GM18867 (cell line): ENCODE results near the gene GP2.

Experiments
- ATAC-seq: cut with Tn5 transposase; IDR thresholded peaks from one replicate; pipeline ENCODE4 v1.9.1; 2021; ENCODE audit warnings: mild to moderate bottlenecking, moderate library complexity; ENCODE audit not compliant: unreplicated experiment

Gene GP2

GRCh38 chr16:20307791-20308190, 19.5 kb downstream of the GP2 start:
- ATAC-seq, result no peak

- ATAC-seq, result no peak
Observed at GRCh38 chr16:20307240-20307671, 20.1 kb downstream of the GP2 start.

- ATAC-seq, result no peak
Observed at GRCh38 chr16:20306401-20306800, 20.9 kb downstream of the GP2 start.

GRCh38 chr16:20303012-20303411, 24.3 kb downstream of the GP2 start:
- no peak for ATAC-seq

- ATAC-seq, result no peak
Observed at GRCh38 chr16:20302389-20302788, 24.9 kb downstream of the GP2 start.

GRCh38 chr16:20301840-20302239, 25.5 kb downstream of the GP2 start:
- ATAC-seq, result no peak

- ATAC-seq, result no peak
Observed at GRCh38 chr16:20300312-20301097, 26.8 kb downstream of the GP2 start.

GRCh38 chr16:20298452-20298851, 28.9 kb downstream of the GP2 start:
- ATAC-seq, result no peak

- ATAC-seq, result no peak
Observed at GRCh38 chr16:20291208-20292206, 35.8 kb downstream of the GP2 start.

- no peak for ATAC-seq
Observed at GRCh38 chr16:20289571-20289970, 37.7 kb downstream of the GP2 start.

GRCh38 chr16:20285993-20286499, 41.3 kb downstream of the GP2 start:
- ATAC-seq, result no peak

GRCh38 chr16:20280259-20280658, 47.1 kb downstream of the GP2 start:
- no peak for ATAC-seq

- no peak for ATAC-seq
Observed at GRCh38 chr16:20271893-20272292, 55.4 kb downstream of the GP2 start.

GRCh38 chr16:20268409-20268808, 58.9 kb downstream of the GP2 start:
- ATAC-seq, result no peak

GRCh38 chr16:20265019-20265418, 62.3 kb downstream of the GP2 start:
- no peak for ATAC-seq

- no peak for ATAC-seq
Observed at GRCh38 chr16:20263138-20263855, 64.0 kb downstream of the GP2 start.

GRCh38 chr16:20262248-20262647, 65.1 kb downstream of the GP2 start:
- ATAC-seq, result no peak

- no peak for ATAC-seq
Observed at GRCh38 chr16:20260215-20261009, 66.9 kb downstream of the GP2 start.
